Progenitor cell of endocrine pancreas (in vitro differentiated cells): Measurements from ENCODE around the gene CD28. TPM values are rescaled to one million over a fixed set of nuclear protein-coding genes. Genes with fewer than 3 reads are reported as not detected.

Experiments
- DNase-seq: peaks from one replicate; pipeline ENCODE4 v3.0.0; 2021; ENCODE audit warnings: low spot score; ENCODE audit not compliant: unreplicated experiment
- H3K27ac Mint-ChIP-seq: 2 replicates; pipeline ENCODE4 v1.8.0; 2021; ENCODE audit warnings: mild to moderate bottlenecking, moderate library complexity, mixed read lengths
- H3K27me3 Mint-ChIP-seq: 2 replicates; pipeline ENCODE4 v1.8.0; 2021; ENCODE audit warnings: mixed read lengths
- H3K36me3 Mint-ChIP-seq: 2 replicates; pipeline ENCODE4 v1.8.0; 2022; ENCODE audit warnings: mixed read lengths; ENCODE audit not compliant: insufficient read depth
- H3K4me1 Mint-ChIP-seq: 2 replicates; pipeline ENCODE4 v1.8.0; 2021; ENCODE audit warnings: low read depth, mixed read lengths
- H3K4me3 Mint-ChIP-seq: 2 replicates; pipeline ENCODE4 v1.8.0; 2021; ENCODE audit warnings: low read depth, mild to moderate bottlenecking, moderate library complexity, mixed read lengths
- H3K9me3 Mint-ChIP-seq: 2 replicates; pipeline ENCODE4 v1.8.0; 2021; ENCODE audit warnings: low read depth, mixed read lengths
- CTCF ChIP-seq: fragments of 200-600 bp; sonication (generic); IDR thresholded peaks from one replicate; pipeline ENCODE4 v1.5.0; 2021; ENCODE audit warnings: antibody characterized with exemption, mild to moderate bottlenecking; ENCODE audit not compliant: unreplicated experiment
- total RNA-seq: library from RNA; stranded (reverse); gene quantifications from 2 replicates; pipeline ENCODE4 v1.2.1, GENCODE V29; 2021

CD28 gene
- total RNA-seq, 1 donor from 2014 or later: not detected

- no peaks in the 10 kb centered on the region for H3K9me3 Mint-ChIP-seq
- peaks cover 5% of the 10 kb centered on the region for H3K4me1 Mint-ChIP-seq
- DNase-seq: no peak
- no peaks in the 10 kb centered on the region for H3K36me3 Mint-ChIP-seq
- H3K4me3 Mint-ChIP-seq: no peak overlapping the region
- H3K27me3 Mint-ChIP-seq: no peaks in the 10 kb centered on the region
- H3K27ac Mint-ChIP-seq: no peak overlapping the region
- no peak for TF ChIP-seq CTCF
These were observed 43.5 kb upstream of the CD28 start for GRCh38 chr2:203662951-203663350.

GRCh38 chr2:203664029-203664755 lies 42.2 kb upstream of the CD28 start:
- no peak for TF ChIP-seq CTCF

GRCh38 chr2:203667838-203668237 lies 38.6 kb upstream of the CD28 start:
- TF ChIP-seq CTCF: no peak
- no peaks in the 10 kb centered on the region for H3K27me3 Mint-ChIP-seq
- peaks cover 12% of the 10 kb centered on the region for H3K4me1 Mint-ChIP-seq
- no peak for DNase-seq
- no peaks in the 10 kb centered on the region for H3K9me3 Mint-ChIP-seq
- no peak overlapping the region for H3K4me3 Mint-ChIP-seq
- H3K36me3 Mint-ChIP-seq: no peaks in the 10 kb centered on the region
- no peak overlapping the region for H3K27ac Mint-ChIP-seq

More at GRCh38 chr2:203664029-203664755, 42.2 kb upstream of the CD28 start:
- H3K27ac Mint-ChIP-seq: no peak overlapping the region
- H3K27me3 Mint-ChIP-seq: no peaks in the 10 kb centered on the region
- DNase-seq: no peak
- H3K4me1 Mint-ChIP-seq: peaks cover 10% of the 10 kb centered on the region
- H3K4me3 Mint-ChIP-seq: no peak overlapping the region
- no peaks in the 10 kb centered on the region for H3K36me3 Mint-ChIP-seq
- H3K9me3 Mint-ChIP-seq: no peaks in the 10 kb centered on the region

GRCh38 chr2:203669820-203670219 lies 36.6 kb upstream of the CD28 start:
- Mint-ChIP-seq H3K9me3 (peaks cover 3% of the 10 kb centered on the region), H3K36me3 (no peaks in the 10 kb centered on the region), H3K27me3 (no peaks in the 10 kb centered on the region), H3K4me1 (peaks cover 10% of the 10 kb centered on the region), H3K4me3 (no peak overlapping the region), H3K27ac (no peak overlapping the region)
- DNase-seq: no peak
- TF ChIP-seq CTCF: no peak

- no peaks in the 10 kb centered on the region for H3K36me3 Mint-ChIP-seq
- H3K27me3 Mint-ChIP-seq: no peaks in the 10 kb centered on the region
- no peak for DNase-seq
- TF ChIP-seq CTCF: no peak
- H3K4me1 Mint-ChIP-seq: peaks cover 10% of the 10 kb centered on the region
- H3K27ac Mint-ChIP-seq: no peak overlapping the region
- peaks cover 3% of the 10 kb centered on the region for H3K9me3 Mint-ChIP-seq
- no peak overlapping the region for H3K4me3 Mint-ChIP-seq
These were observed 35.5 kb upstream of the CD28 start for GRCh38 chr2:203670939-203671338.
